ENCODE data around the gene MICAL2.
A peak's percentile ranks its signal among the peaks of the same experiment; 100 is the strongest.
"Not testable (repeated sequence)": the region's sequence is repeated elsewhere in the genome, so short reads cannot be mapped to it uniquely, and the experiment has no call there.

Gene MICAL2

DNA sequence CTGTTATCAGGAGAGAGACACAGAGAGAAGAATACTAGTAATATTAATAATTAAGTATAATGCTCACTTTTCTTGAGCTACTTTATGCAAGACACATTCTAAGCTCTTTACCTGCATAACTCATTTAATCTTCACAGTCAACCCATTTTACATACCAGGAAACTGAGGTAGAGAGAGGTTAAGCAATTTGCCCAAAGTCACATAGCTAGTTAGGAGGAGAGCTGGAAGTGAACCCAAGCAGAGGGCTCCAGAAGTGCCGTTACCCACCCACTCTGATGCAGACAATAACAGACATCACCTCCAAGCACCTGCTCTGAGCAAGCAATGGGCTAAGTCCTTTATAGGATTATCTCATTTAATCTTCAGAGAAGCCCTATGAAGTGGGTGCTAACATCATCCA, 24.8 kb downstream of the MICAL2 start:
- DNase-seq (ENCODE audit: low spot score) = no peak

DNA sequence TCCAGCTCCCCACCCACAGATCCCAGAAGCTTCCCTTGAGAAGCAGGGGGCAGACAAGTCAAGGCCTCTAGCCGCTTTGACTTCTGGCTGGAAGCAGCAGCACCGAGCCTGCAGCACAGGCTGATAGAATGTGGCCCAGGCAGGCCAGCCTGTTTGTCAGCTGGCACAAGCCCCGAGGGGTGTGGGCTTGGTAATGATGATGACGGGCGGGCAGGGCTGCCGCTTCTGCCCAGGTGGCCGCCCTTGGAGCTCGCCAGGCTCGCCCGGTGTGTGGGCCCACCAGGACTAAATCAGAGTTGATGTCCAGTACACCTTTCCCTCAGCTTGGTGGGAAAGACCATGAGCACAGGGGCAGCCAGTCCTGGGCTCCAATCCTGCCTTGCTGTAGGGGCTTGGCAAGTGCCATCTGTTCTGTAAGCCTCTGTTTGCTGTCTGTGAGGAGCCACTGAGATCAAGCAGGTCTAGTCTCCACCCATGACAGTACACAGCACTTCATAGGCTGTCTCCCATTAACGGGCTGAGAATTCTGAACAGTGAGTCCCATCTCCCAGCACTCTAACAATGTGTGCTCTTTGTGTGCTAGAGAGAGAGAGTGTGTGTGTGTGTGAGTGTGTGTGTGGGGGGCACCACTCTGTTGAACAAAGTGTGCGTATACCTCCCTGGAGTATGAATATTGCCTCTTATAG, 26.8 kb downstream of the MICAL2 start:
- DNase-seq (ENCODE audit: low spot score) = no peak

DNA sequence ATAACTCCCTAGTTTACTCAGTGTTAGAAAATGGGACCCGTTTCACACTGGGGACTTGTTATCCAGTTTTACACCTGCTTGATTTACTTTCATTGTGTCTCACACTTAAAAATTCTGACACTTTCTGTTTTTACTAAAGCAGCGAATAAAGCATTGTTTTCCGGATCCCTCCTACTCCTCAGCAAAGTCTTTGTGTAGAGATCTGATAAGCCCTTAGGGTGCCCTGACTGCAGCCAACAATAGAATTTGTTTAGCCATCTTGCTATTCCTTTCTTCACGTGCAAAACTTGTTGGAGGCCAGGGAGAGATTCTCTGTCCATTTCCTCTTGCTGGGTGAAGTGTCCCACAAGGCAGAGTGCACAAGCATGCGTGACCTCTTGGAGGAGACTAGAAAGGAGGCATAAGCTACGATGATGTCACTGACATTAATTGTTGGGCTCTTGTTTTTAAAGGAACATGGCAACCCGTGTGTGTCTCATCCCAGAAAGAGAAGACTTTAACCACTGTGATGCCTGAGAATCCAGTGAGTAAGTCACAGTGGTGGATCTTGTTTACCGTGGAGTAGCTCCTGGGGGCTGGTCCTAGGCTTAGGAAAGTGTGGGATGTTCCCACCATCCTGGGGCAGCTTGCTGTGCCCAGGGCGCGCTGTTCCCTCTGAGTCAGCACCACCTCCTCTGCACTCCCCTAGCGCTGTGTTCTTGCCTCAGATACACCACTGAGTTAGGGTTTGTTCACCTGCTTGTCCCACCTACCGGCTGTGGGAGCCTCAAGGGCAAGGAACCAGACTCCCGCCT, 27.7 kb downstream of the MICAL2 start:
- DNase-seq (ENCODE audit: low spot score) = peak; percentile 21

DNA sequence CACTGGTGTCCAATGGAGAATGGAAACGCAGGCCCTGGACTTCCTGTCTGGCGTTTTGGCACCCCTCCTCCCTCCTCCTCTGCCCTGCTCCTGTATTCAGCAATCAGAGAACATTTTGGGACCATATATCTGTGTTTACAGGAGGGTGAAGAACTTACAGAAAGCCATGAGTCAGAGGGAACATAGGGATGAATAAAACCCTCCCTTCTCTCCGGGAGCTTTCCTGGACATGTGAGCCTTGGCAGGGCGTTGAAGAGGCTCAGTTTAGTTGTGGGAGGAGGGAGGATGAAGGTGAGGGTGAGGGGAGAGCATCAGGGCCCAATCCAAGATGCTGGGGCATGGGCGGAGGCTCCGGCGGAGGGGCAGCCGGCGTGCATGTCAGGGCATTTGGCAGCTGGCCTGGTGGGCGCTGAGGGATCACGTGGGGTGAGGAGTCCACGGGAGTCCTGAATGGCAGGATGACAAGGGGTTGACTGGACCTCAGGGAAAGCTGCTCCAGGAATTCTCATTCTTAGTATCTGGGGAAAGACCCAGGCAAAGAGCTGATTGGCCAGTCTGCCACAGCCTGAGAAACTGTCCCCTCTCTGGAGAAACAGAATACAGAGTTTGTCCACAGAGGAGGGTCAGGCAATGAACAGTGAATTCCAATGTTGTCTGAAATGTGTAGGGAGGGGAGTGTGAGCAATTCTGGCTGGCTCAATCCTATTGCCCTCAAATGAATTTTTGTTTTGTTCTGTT, 28.9 kb downstream of the MICAL2 start:
- DNase-seq (ENCODE audit: low spot score) = no peak

DNA sequence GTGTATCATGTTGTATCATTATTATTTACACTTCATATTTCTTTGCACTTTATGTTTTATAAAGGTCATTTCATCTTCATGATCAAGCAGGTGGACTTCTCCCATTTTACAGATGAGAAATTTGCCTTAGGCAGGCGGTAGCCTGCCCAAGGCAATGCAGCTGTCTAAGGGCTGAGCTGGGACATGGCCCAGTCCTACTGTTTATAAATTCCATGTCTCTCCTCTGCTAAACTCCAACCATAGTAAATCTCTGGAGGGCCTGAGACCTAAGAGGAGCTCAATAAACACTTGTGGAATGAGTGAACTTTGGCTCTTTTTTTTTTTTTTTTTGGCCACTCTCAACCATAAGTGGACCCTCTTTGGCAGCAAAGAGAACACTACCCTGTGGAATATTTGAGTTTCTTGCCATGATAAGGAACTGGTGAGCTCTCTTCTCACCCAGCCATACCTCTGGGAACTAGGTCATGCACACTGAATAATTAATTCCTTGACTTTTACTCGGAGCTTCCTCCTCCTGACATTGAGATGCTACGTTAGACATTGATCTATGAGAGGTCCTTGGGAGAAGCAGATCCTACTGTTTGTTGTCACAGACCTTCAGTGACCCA, 29.9 kb downstream of the MICAL2 start:
- no peak for DNase-seq (ENCODE audit: low spot score)

DNA sequence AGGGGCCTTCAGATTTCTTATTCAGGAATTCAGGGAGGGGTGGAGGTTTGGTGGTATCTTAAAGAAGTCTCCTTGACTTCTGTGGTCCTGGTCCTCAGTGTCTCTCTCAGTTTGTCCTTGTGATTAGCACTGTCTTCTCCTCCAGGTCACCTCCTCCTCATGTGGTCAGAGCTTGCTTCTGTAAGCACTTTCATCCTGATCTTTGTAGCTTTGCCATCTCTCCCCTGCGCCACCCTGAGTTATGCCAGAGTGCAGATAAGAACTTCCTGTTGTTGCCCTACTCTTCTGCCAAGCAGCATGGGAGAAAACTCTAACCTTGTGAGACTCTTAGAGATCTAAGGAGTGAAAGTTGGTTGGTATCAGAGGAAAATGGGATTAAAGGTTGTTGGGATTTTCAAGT, 30.9 kb downstream of the MICAL2 start:
- DNase-seq (ENCODE audit: low spot score) = no peak

DNA sequence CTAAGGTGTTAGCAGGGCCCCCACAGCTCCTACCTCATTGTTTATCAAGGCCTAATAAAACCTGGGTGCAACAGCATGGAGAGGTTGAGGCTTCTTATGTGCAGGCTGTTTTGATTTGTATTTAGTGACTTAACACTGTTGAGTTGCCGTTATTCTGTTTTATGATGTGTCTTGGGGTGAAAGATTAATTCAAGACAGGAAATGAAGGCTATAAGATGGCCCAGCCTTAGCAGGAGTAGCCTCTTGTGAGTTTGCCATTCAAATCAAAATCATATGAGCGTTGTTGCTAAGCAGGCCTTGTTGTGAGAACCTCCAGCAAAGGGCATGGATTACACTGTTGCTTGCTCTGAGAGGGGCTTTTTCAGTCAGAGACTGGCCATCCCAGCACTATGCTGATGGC, 31.8 kb downstream of the MICAL2 start:
- DNase-seq (ENCODE audit: low spot score) = no peak

DNA sequence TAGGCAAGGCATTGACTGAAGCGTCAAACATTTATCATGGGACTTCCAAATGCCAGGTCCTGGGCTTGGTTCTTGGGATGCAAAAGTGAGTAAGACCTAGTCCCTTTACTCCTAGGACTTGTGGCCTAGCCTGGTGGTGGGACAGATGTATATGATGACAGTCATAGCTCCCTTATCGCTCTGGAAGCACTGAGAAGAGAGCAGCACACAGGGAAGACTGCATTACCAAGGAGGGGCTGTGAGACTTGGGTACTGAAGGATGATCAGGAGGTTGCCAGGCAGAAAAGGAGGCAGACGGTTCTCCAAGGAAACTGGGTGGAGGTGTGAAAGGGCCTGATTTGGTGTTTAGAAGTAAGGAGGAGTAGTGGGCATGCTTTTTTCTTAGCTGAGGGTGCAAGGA, 32.5 kb downstream of the MICAL2 start:
- DNase-seq (ENCODE audit: low spot score) = no peak

DNA sequence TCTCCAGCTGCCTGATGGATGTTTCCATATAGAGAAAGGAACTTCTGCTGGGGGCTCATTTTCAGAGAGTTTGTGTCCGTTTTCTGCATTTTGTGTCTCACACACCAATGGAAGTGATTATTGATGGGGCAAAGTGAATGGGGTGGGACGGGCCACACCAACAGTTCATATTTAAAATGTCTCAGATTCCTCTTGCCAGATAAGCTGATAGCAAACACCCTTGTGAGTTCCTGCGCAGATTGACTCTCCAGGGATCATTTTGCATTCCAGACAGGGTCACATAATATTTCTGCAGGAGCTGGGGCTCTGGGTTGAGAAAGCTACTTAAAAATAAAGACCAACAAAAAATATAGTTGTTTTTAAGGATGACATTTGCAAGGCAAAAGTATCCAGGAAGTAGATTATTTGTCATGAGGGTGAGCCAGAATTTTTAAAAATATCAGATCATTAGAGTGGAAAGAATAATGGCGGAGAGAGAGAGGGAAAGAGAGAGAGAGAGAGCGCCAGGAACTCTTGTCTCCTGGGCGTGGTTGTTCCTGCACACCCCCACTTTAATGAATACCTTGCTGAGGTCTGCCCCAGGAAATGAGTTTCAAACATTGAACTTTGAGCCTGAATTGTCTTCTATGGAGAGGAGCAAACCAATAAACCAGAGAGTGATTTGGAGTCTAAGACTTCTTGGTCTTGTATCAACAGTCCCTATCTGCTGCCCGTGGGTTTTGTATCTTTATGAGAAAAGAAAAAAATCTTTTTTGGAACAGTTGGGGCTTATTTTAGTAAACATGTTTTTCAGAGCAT, 33.3 kb downstream of the MICAL2 start:
- DNase-seq (ENCODE audit: low spot score) = no peak

DNA sequence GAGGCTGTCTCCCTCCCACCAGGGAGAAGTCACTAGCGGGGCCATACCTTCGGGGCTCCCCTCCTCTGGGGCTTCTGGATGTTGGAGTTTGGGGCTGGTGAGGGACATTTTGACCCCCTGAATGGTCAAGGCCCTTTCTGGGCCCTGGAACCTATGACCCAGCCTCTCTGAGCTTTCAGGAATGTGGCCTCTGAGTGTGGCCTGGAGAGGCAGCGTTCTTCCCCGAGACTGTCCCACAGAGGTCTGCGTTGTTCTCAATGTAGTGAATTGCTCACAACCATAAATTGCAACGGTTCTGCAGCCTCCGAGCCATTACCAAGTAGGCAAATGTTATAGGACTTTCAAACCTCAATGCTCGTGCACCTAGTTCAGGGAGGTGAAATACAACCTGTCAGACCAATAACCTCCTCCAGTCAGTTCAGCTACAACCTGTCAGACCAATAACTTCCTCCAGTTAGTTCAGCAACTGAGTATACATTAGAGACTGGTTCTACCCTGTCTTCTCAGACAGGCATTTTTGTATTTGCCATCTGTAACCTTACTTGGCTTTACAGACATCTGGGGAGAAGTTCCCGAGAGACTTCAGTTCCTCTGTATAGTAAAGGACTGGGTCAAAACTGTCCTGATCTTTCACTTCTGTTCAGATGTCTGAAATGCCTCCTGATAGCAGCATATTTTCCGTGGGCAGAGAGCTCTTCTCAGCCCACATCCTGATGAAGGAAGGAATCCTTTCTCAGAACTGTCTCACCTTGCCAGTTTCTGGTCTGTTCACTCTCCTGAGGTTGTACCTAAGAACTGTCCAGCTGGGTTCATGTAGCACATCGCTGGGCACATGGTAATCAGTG, 34.2 kb downstream of the MICAL2 start:
- no peak for DNase-seq (ENCODE audit: low spot score)

DNA sequence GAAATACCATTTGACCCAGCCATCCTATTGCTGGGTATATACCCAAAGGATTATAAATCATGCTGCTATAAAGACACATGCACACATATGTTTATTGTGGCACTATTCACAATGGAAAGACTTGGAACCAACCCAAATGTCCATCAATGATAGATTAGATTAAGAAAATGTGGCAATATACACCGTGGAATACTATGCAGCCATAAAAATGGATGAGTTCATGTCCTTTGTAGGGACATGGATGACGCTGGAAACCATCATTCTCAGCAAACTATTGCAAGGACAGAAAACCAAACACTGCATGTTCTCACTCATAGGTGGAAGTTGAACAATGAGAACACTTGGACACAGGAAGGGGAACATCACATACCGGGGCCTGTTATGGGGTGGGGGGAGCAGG, 36.3 kb downstream of the MICAL2 start:
- DNase-seq (ENCODE audit: low spot score) = not testable (repeated sequence)

DNA sequence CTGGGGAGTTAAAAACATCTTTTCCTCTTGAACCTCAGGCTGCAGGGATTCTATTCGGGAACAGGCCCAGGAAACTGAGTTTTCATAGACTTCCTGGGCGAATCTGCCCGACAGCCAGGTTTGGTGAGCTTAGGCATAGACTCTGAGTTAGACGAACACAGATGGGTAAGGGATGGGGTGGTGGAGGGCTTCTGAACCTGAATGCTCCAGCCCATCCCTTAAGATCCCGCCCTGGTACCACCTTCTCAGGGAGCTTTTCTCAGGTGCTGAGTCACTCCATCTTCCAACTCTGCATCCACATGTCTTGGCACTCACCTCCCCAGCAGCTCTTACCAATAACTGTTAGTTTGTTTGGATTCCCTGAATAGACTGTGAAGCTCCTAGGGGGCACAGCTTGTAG, 37.4 kb downstream of the MICAL2 start:
- DNase-seq (ENCODE audit: low spot score) = no peak

DNA sequence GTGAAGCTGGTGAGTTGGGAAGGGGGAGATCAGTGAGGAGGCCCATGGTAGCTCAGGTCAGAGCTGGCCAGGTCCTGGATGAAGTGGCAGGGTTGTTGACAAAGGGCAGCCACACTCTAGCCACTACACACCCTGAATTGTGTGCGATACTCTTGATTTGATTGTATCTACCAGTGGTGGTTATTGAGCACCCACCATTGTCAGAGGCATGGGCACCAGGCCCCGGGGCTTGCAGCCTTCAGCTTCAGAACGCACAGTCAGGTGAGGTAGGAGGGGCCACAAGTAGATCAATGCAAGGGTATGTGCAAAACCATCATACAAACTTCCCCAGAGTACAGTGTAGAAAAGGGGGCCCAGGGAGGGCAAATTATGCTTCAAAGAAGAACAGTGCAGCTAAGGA, 38.1 kb downstream of the MICAL2 start:
- no peak for DNase-seq (ENCODE audit: low spot score)

DNA sequence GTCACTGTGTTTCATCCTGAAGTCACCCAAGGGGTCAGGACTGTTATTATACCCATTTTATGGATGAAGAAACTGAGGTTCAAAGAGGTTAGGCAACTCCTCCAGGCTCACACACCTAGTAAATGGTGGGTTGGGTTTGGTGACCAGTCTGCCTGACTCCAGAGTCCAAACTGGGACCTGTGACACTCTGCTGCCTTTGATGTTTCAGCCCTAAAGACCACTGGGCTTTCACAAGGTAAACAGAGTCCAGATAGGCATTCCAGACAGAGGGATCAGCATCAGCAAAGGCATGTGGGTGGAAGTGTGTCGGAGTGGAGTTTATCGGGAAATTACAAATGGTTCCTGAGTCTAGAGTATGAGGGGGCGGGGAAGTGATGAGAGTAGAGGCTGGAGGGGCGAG, 38.5 kb downstream of the MICAL2 start:
- DNase-seq (ENCODE audit: low spot score) = no peak

DNA sequence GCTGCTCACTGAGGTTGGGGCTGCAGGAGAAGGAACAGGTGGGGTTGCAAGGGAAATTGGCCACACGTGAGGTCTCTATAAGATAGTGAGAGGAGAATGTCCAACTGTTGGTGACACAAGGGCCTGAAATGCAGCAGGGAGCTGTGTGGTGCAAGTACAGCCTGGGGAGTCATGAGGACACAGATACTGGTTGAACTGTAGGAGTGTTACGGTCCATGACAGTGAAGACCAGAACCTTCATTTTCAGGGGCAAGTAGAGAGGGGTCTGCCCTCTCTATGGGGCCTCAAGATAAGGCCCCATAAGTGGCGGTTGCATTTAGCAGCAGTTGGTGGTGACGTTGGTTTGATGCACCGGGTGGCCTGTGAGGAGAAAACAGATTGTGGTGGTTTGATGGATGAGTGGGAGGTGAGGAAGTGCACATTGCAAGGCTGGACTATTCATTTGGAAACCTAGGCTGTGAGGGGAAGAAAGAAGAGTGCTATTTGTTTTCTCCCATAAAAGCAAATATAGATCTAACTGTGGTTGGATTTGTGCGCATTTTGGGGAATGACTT, 39.4 kb downstream of the MICAL2 start:
- DNase-seq (ENCODE audit: low spot score) = no peak

DNA sequence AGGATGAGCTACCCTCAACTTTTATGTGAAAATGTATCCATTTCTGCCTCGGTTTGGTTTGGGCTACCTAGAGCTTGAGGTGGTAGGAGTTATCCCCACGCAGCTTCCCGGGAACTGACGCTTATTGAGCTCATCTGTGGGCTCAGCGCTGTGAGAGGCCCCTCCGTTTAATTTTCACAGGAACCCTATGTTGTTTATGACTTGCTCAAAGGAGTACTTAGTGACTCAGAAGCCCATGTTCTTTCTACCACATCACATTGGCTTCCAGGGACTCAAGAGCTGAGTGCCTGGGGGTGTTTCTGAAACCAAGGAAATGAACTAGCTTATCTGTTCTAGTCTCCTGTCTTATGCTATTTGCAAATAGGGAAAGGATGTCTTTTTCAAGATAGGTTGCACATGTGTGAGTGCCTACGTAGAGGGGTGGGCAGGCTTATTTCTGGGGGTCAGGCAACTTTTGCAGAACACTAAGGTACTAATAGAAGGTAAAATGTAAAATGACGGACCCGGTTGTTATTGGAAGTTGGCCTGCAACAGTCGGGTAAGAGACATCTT, 40.5 kb downstream of the MICAL2 start:
- DNase-seq (ENCODE audit: low spot score) = no peak

DNA sequence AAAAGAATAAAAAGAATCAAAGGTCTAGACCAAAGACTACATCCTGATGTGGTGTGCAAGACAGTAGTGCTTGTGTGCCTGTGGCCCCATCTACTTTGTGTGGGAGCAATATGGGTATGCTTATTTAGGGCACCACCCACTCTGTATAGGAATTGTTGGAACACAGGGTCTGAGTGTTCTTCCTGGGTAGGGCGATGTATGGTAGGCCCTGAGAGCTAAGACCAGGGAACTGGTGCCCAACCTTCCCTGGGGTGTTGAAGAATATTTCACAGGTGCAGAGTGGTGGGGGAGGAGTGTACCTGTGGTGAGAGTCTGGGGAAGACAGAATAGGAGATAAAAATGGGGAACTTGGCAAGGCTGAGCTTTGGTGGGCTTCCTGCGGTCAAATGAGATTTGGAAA, 41.9 kb downstream of the MICAL2 start:
- DNase-seq (ENCODE audit: low spot score) = no peak

DNA sequence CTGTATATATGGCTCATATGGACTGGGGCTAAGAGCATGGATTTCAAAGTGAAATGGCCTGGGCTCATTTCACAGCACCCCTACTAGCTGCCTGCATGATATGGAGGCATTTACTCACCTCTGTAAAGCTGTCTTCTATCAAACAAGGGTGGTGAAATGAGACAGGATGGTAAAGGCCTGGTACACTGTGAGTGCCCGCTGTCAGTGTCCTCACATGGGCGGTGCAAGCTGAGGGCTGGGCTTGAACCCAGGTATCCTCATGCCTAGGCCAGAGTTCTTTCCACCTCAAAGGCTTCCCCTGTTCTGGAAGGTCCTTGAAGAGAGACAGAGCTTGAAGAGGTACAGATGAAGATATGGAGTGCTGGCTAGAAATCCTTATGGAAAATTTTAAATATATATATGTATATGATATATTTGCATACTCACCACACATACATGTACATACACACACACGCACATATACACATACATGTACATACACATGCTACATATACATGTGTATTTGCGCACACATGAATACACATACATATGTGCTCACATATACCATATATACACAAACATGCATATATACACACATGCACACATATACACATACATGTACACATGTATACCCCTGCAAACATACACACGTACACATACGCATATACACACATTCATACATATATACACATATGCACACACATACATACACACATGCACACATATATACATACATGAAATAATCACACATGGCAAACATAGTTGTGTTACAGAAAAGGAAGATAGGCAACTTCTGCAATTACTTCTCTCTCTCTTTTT, 44.7 kb downstream of the MICAL2 start:
- no peak for DNase-seq (ENCODE audit: low spot score)

DNA sequence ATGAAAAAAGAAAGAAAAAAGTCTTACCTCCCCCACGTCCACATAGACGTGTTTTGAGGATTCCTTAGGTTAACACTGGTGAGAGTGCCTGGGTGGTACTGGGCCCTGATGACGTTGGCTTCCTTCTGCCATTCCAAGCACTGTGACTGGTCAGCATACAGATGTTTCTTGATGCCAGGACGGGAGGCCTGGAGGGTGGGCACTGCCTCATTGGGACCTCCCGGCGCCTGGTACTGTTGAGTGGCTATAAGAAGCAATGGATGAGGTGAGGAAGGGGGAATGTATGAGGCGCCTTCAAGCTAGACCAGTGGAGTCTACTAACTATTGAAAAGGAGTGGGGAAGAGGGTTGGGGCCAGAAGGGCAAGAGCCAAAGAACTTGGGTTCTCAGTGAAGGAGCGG, 45.3 kb downstream of the MICAL2 start:
- no peak for DNase-seq (ENCODE audit: low spot score)
